ENCODE results near the gene MMRN2. TPM values are rescaled to one million over a fixed set of nuclear protein-coding genes. Genes with fewer than 3 reads are reported as not detected.

MMRN2 gene
- total RNA-seq, 1 experiment from 2014 or later: 2.4 TPM

- Mint-ChIP-seq H3K4me3 (no peak overlapping the region), H3K9me3 (0 out of 2 replicates have a peak, but pooled peaks cover 4% of the 10 kb centered on the region), H3K27me3 (ENCODE audit: low read depth) (no peaks in the 10 kb centered on the region), H3K4me1 (no peaks in the 10 kb centered on the region; the same call in 1 of the 2 replicates), H3K36me3 (peaks cover 20% of the 10 kb centered on the region), H3K27ac (no peak overlapping the region; the same call in 1 of the 2 replicates)
- CTCF ChIA-PET: interaction anchor here (1.2 kb wide), 1 partner anchor 238 kb away, joined by 3 read pairs; no protein-coding TSS in a partner anchor
- ATAC-seq: no peak
- POLR2A ChIA-PET: no interaction called here
- DNase-seq (ENCODE audit: low spot score): no peak
- TF ChIP-seq, protein P1, sequence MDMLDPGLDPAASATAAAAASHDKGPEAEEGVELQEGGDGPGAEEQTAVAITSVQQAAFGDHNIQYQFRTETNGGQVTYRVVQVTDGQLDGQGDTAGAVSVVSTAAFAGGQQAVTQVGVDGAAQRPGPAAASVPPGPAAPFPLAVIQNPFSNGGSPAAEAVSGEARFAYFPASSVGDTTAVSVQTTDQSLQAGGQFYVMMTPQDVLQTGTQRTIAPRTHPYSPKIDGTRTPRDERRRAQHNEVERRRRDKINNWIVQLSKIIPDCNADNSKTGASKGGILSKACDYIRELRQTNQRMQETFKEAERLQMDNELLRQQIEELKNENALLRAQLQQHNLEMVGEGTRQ (CRISPR knock-in tag; IDR thresholded peaks at IDR 0.05): no peak
- TF ChIP-seq CREM (CRISPR knock-in tag; IDR thresholded peaks at IDR 0.05) (no peak), JAZF1 (CRISPR knock-in tag; IDR thresholded peaks at IDR 0.05) (no peak), KAT7 (CRISPR knock-in tag; IDR thresholded peaks at IDR 0.05; ENCODE audit: borderline replicate concordance) (no peak), E2F1 (CRISPR knock-in tag; IDR thresholded peaks at IDR 0.05) (no peak), NR3C1 (CRISPR knock-in tag; conservative IDR thresholded peaks at IDR 0.05; ENCODE audit: low read depth) (no peak), ZNF671 (CRISPR knock-in tag; IDR thresholded peaks at IDR 0.05) (no peak)
- TF ChIP-seq, protein P2, sequence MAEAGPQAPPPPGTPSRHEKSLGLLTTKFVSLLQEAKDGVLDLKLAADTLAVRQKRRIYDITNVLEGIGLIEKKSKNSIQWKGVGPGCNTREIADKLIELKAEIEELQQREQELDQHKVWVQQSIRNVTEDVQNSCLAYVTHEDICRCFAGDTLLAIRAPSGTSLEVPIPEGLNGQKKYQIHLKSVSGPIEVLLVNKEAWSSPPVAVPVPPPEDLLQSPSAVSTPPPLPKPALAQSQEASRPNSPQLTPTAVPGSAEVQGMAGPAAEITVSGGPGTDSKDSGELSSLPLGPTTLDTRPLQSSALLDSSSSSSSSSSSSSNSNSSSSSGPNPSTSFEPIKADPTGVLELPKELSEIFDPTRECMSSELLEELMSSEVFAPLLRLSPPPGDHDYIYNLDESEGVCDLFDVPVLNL (CRISPR knock-in tag; IDR thresholded peaks at IDR 0.05; ENCODE audit: borderline replicate concordance, low read depth): no peak
- TF ChIP-seq, protein P3, sequence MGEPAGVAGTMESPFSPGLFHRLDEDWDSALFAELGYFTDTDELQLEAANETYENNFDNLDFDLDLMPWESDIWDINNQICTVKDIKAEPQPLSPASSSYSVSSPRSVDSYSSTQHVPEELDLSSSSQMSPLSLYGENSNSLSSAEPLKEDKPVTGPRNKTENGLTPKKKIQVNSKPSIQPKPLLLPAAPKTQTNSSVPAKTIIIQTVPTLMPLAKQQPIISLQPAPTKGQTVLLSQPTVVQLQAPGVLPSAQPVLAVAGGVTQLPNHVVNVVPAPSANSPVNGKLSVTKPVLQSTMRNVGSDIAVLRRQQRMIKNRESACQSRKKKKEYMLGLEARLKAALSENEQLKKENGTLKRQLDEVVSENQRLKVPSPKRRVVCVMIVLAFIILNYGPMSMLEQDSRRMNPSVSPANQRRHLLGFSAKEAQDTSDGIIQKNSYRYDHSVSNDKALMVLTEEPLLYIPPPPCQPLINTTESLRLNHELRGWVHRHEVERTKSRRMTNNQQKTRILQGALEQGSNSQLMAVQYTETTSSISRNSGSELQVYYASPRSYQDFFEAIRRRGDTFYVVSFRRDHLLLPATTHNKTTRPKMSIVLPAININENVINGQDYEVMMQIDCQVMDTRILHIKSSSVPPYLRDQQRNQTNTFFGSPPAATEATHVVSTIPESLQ (CRISPR knock-in tag; IDR thresholded peaks at IDR 0.05): no peak
These were observed 25.5 kb downstream of the MMRN2 start for GRCh38 chr10:86931872-86932271.

- Mint-ChIP-seq H3K9me3 (no peaks in the 10 kb centered on the region), H3K36me3 (peaks cover 26% of the 10 kb centered on the region), H3K4me3 (no peak overlapping the region), H3K4me1 (no peaks in the 10 kb centered on the region), H3K27ac (peak overlapping the region; percentile 29; the same call in 1 of the 2 replicates), H3K27me3 (ENCODE audit: low read depth) (no peaks in the 10 kb centered on the region)
- ATAC-seq (no peak), DNase-seq (ENCODE audit: low spot score) (peak; percentile 6)
- POLR2A ChIA-PET: no interaction called here
- CTCF ChIA-PET: no interaction called here
- TF ChIP-seq HMGXB4 (CRISPR knock-in tag; IDR thresholded peaks at IDR 0.05) (no peak), GABPB1 (CRISPR knock-in tag; IDR thresholded peaks at IDR 0.05) (no peak), FOXJ3 (CRISPR knock-in tag; IDR thresholded peaks at IDR 0.05; ENCODE audit: borderline replicate concordance) (no peak), ERG (CRISPR knock-in tag; IDR thresholded peaks at IDR 0.05) (no peak), ZNF396 (CRISPR knock-in tag; IDR thresholded peaks at IDR 0.05; ENCODE audit: borderline replicate concordance) (no peak), ZNF532 (CRISPR knock-in tag; IDR thresholded peaks at IDR 0.05; ENCODE audit: borderline replicate concordance) (no peak), ZNF219 (CRISPR knock-in tag; IDR thresholded peaks at IDR 0.05; ENCODE audit: borderline replicate concordance) (no peak), ZNF423 (CRISPR knock-in tag; IDR thresholded peaks at IDR 0.05) (no peak)
- TF ChIP-seq, protein P4, sequence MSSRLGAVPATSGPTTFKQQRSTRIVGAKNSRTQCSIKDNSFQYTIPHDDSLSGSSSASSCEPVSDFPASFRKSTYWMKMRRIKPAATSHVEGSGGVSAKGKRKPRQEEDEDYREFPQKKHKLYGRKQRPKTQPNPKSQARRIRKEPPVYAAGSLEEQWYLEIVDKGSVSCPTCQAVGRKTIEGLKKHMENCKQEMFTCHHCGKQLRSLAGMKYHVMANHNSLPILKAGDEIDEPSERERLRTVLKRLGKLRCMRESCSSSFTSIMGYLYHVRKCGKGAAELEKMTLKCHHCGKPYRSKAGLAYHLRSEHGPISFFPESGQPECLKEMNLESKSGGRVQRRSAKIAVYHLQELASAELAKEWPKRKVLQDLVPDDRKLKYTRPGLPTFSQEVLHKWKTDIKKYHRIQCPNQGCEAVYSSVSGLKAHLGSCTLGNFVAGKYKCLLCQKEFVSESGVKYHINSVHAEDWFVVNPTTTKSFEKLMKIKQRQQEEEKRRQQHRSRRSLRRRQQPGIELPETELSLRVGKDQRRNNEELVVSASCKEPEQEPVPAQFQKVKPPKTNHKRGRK (CRISPR knock-in tag; IDR thresholded peaks at IDR 0.05; ENCODE audit: borderline replicate concordance): no peak
These were observed 27.7 kb downstream of the MMRN2 start for GRCh38 chr10:86929468-86930380.
